Thymus (tissue), 11 donors: ENCODE measurements around the gene UBL7. TPM values are rescaled to one million over a fixed set of nuclear protein-coding genes. Genes with fewer than 3 reads are reported as not detected.

Experiments
- DNase-seq, 9 donors: peaks; one replicate each; pipeline ENCODE4 v3.0.0-alpha.2; 2013; ENCODE audit warnings: low spot score in 9 of 9, low read depth in 6 of 9, missing footprints in 1 of 9
- H3K27ac ChIP-seq, 2 donors: one replicate each; pipeline ENCODE4 v1.5.1; 2013; ENCODE audit warnings: control low read depth in 1 of 2, low read depth in 1 of 2, low read length in 1 of 2, mild to moderate bottlenecking in 1 of 2, moderate library complexity in 1 of 2
- H3K27me3 ChIP-seq, 2 donors: one replicate each; pipeline ENCODE4 v1.5.1; 2013; ENCODE audit warnings: low read length in 1 of 2; ENCODE audit not compliant: control insufficient read depth in 2 of 2, insufficient read depth in 1 of 2
- H3K36me3 ChIP-seq, 2 donors: one replicate each; pipeline ENCODE4 v1.5.1; 2013; ENCODE audit warnings: low read length in 1 of 2, mild to moderate bottlenecking in 1 of 2, moderate library complexity in 1 of 2; ENCODE audit not compliant: control insufficient read depth in 2 of 2, insufficient read depth in 2 of 2
- H3K4me1 ChIP-seq, 2 donors: one replicate each; pipeline ENCODE4 v1.5.1; 2013; ENCODE audit warnings: low read length in 2 of 2; ENCODE audit not compliant: control insufficient read depth in 2 of 2, insufficient read depth in 2 of 2
- H3K4me3 ChIP-seq, 2 donors: one replicate each; pipeline ENCODE4 v1.5.1; 2013; ENCODE audit warnings: low read length in 2 of 2, control low read depth in 1 of 2, mild to moderate bottlenecking in 1 of 2
- H3K9me3 ChIP-seq, 2 donors: one replicate each; pipeline ENCODE4 v1.5.1; 2013; ENCODE audit warnings: low read length in 1 of 2, mild to moderate bottlenecking in 1 of 2; ENCODE audit not compliant: control insufficient read depth in 2 of 2, insufficient read depth in 1 of 2
- WGBS: extraction: QIAGEN DNeasy Blood & Tissue Kit; methylation state at CpG from one replicate; pipeline ENCODE4 v1.1.7; 2013; 5-methylcytosine and 5-hydroxymethylcytosine counted together
- polyA plus RNA-seq: library from polyadenylated mRNA; stranded (reverse); fragments of 200-250 nt; gene quantifications from one replicate; pipeline ENCODE4 v1.2.3, GENCODE V29; 2013
- total RNA-seq: library from RNA; stranded (reverse); fragments of 120-200 nt; gene quantifications from one replicate; pipeline ENCODE4 v1.2.4, GENCODE V29; 2013
- donor health status: healthy.

UBL7 gene
- total and polyA plus RNA-seq, 2 donors: 38.7 to 78.3 TPM

GRCh38 chr15:74402337-74402841, 58.6 kb downstream of the UBL7 start:
- H3K36me3 ChIP-seq: peaks cover 0 to 2% of the 10 kb centered on the region in 2 donors
- WGBS: 66% methylated on average over 5 of the region's 5 CpGs

GRCh38 chr15:74400915-74401757, 59.8 kb downstream of the UBL7 start:
- Histone ChIP-seq H3K9me3 (peaks cover 0 to 16% of the 10 kb centered on the region in 2 donors), H3K36me3 (peaks cover 0 to 2% of the 10 kb centered on the region in 2 donors), H3K4me3 (peak overlapping the region; percentile 5 to 30), H3K27ac (peak overlapping the region; percentile 98 to 100), H3K27me3 (no peaks in the 10 kb centered on the region), H3K4me1 (peaks cover 78 to 95% of the 10 kb centered on the region in 2 donors)
- DNase-seq: peak in 3 of 9 donors; percentile 59 to 83 (median 65)
- WGBS: 39% methylated on average over 11 of the region's 11 CpGs

More at GRCh38 chr15:74402337-74402841, 58.6 kb downstream of the UBL7 start:
- DNase-seq: peak in 1 of 9 donors; percentile 54
- peak overlapping the region in 1 of 2 donors; percentile 0 for H3K4me3 ChIP-seq
- peak overlapping the region; percentile 98 to 100 for H3K27ac ChIP-seq
- peaks cover 0 to 15% of the 10 kb centered on the region in 2 donors for H3K9me3 ChIP-seq
- H3K27me3 ChIP-seq: no peaks in the 10 kb centered on the region
- peaks cover 65 to 95% of the 10 kb centered on the region in 2 donors for H3K4me1 ChIP-seq

GRCh38 chr15:74400313-74400860, 60.6 kb downstream of the UBL7 start:
- no peaks in the 10 kb centered on the region for H3K36me3 ChIP-seq
- DNase-seq: no peak
- H3K27me3 ChIP-seq: no peaks in the 10 kb centered on the region
- H3K27ac ChIP-seq: peak overlapping the region; percentile 98 to 100
- peaks cover 79 to 96% of the 10 kb centered on the region in 2 donors for H3K4me1 ChIP-seq
- 16% methylated on average over 10 of the region's 10 CpGs for WGBS
- peak overlapping the region; percentile 22 to 30 for H3K4me3 ChIP-seq
- H3K9me3 ChIP-seq: peaks cover 0 to 16% of the 10 kb centered on the region in 2 donors

- no peaks in the 10 kb centered on the region for H3K27me3 ChIP-seq
- peak overlapping the region; percentile 22 to 30 for H3K4me3 ChIP-seq
- WGBS: 13% methylated on average over 5 of the region's 5 CpGs
- DNase-seq: peak; percentile 79 to 95 (median 85)
- H3K36me3 ChIP-seq: no peaks in the 10 kb centered on the region
- H3K27ac ChIP-seq: peak overlapping the region; percentile 98 to 100
- H3K9me3 ChIP-seq: peaks cover 0 to 16% of the 10 kb centered on the region in 2 donors
- peaks cover 79 to 98% of the 10 kb centered on the region in 2 donors for H3K4me1 ChIP-seq
Measured at GRCh38 chr15:74399511-74400312, 61.2 kb downstream of the UBL7 start.

- H3K36me3 ChIP-seq: no peaks in the 10 kb centered on the region
- peak overlapping the region in 1 of 2 donors; percentile 100 for H3K27ac ChIP-seq
- no peak overlapping the region for H3K4me3 ChIP-seq
- DNase-seq: peak in 1 of 9 donors; percentile 46
- 69% methylated on average over 3 of the region's 3 CpGs for WGBS
- peaks cover 76 to 97% of the 10 kb centered on the region in 2 donors for H3K4me1 ChIP-seq
- H3K27me3 ChIP-seq: no peaks in the 10 kb centered on the region
- peaks cover 0 to 16% of the 10 kb centered on the region in 2 donors for H3K9me3 ChIP-seq
Measured at GRCh38 chr15:74399100-74399499, 61.9 kb downstream of the UBL7 start.

GRCh38 chr15:74398183-74398582, 62.8 kb downstream of the UBL7 start:
- Histone ChIP-seq H3K4me3 (no peak overlapping the region), H3K4me1 (peaks cover 67 to 97% of the 10 kb centered on the region in 2 donors), H3K27ac (peak overlapping the region in 1 of 2 donors; percentile 100), H3K36me3 (no peaks in the 10 kb centered on the region), H3K27me3 (no peaks in the 10 kb centered on the region), H3K9me3 (peaks cover 0 to 16% of the 10 kb centered on the region in 2 donors)
- peak in 1 of 9 donors; percentile 42 for DNase-seq
- WGBS: 72% methylated on average over 5 of the region's 5 CpGs

GRCh38 chr15:74397239-74398068, 63.5 kb downstream of the UBL7 start:
- Histone ChIP-seq H3K36me3 (no peaks in the 10 kb centered on the region), H3K27me3 (no peaks in the 10 kb centered on the region), H3K4me3 (no peak overlapping the region), H3K27ac (peak overlapping the region; percentile 32 to 100), H3K4me1 (peaks cover 61 to 97% of the 10 kb centered on the region in 2 donors), H3K9me3 (peaks cover 0 to 11% of the 10 kb centered on the region in 2 donors)
- 89% methylated on average over 6 of the region's 6 CpGs for WGBS
- peak in 1 of 9 donors; percentile 26 for DNase-seq
